ENCODE measurements around the gene PNPLA7. TPM values are rescaled to one million over a fixed set of nuclear protein-coding genes. Genes with fewer than 3 reads are reported as not detected.

The PNPLA7 gene
- total and polyA plus RNA-seq, 2 of the 8 experiments (the other 6 are each of a cell fraction or from before 2014, with no cell fraction given), result 0.35 to 0.47 TPM

GRCh38 chr9:137449931-137450538 lies 100.2 kb downstream of the PNPLA7 start:
- H3K4ac ChIP-seq (replicated peaks; ENCODE audit: insufficient read length, low read depth, low read length), result no peak overlapping the region
- H3K27ac ChIP-seq (ENCODE audit: low read depth, low read length), result no peak overlapping the region
- H3K56ac ChIP-seq (replicated peaks; ENCODE audit: insufficient read length, low read depth, low read length), result no peak overlapping the region
- no peak overlapping the region for H3K4me3 ChIP-seq (ENCODE audit: extremely low read depth in 1 of 4, insufficient read depth in 2 of 4, low read depth in 3 of 4, low read length in 4 of 4)
- H3K79me1 ChIP-seq (ENCODE audit: low read depth, low read length), result no peaks in the 10 kb centered on the region
- no peak overlapping the region for H2BK20ac ChIP-seq (ENCODE audit: low read length)
- no peak overlapping the region for H4K91ac ChIP-seq (replicated peaks; ENCODE audit: insufficient read length, low read length)
- no peak overlapping the region for H3K9ac ChIP-seq (replicated peaks in 1 of 4; ENCODE audit: extremely low read depth in 1 of 4, low read depth in 3 of 4, low read length in 3 of 4)
- H3K14ac ChIP-seq (ENCODE audit: insufficient read length), result no peak overlapping the region
- H2BK15ac ChIP-seq (ENCODE audit: low read length), result no peak overlapping the region
- WGBS, 2 experiments (ENCODE audit: extremely low coverage in 1 of 2, insufficient coverage in 1 of 2, insufficient read length in 1 of 2, insufficient replicate concordance in 2 of 2, low coverage in 1 of 2, low lambda C conversion rate in 2 of 2, missing lambda C conversion rate in 1 of 2), result 91% methylated on average over 12 of the region's 18 CpGs; no CpG with 5 or more reads in 1 of the 2 experiments
- H3K9me3 ChIP-seq (ENCODE audit: insufficient read depth in 2 of 2, low read depth in 1 of 2, low read length in 1 of 2), result no peaks in the 10 kb centered on the region
- H3K27me3 ChIP-seq (replicated peaks in 1 of 4; ENCODE audit: control insufficient read depth in 3 of 4, extremely low read depth in 1 of 4, insufficient read depth in 3 of 4, low read length in 3 of 4), result no peaks in the 10 kb centered on the region; a peak in 1 of 7 replicates
- DNase-seq (ENCODE audit: low read depth in 1 of 2, low spot score in 2 of 2) (no peak), FAIRE-seq (no peak)
- no peak overlapping the region for H4K8ac ChIP-seq (ENCODE audit: extremely low read depth, insufficient read depth, low read length)
- peaks cover 0 to 13% (median 11%) of the 10 kb centered on the region in 4 experiments; a peak in 5 of 7 replicates for H3K4me1 ChIP-seq (replicated peaks in 1 of 4; ENCODE audit: control insufficient read depth in 3 of 4, insufficient read depth in 4 of 4, low read length in 3 of 4)
- ChIA-PET CTCF (ENCODE audit: partially characterized antibody) (no interaction called here), POLR2A (ENCODE audit: partially characterized antibody) (interaction anchor here (0.6 kb wide), 1 partner anchor 9 kb away, joined by 3 read pairs; the partner anchor contains the start of gene ENTPD8)
- no peak overlapping the region for H2AK5ac ChIP-seq (ENCODE audit: low read depth, low read length)
- no peak overlapping the region for H3K23ac ChIP-seq (ENCODE audit: insufficient read length)
- no peak overlapping the region for H4K5ac ChIP-seq (ENCODE audit: insufficient read length, low read depth, low read length)
- H2AFZ ChIP-seq (ENCODE audit: low read length), result no peak overlapping the region
- H4K20me1 ChIP-seq (replicated peaks in 1 of 2; ENCODE audit: control insufficient read depth in 1 of 2, insufficient read depth in 2 of 2, low read length in 2 of 2), result peaks cover 0 to 6% of the 10 kb centered on the region in 2 experiments
- H2BK12ac ChIP-seq (ENCODE audit: low read depth, low read length), result no peak overlapping the region
- no peaks in the 10 kb centered on the region for H3K79me2 ChIP-seq (ENCODE audit: control insufficient read depth in 1 of 2, insufficient read depth in 2 of 2, low read length in 2 of 2)
- H3K36me3 ChIP-seq (ENCODE audit: control insufficient read depth in 2 of 4, insufficient read depth in 4 of 4, low read length in 3 of 4), result peaks cover 0 to 9% (median 3%) of the 10 kb centered on the region in 4 experiments; a peak in 3 of 8 replicates
- no peak overlapping the region for H2BK5ac ChIP-seq (ENCODE audit: low read depth, low read length)
- no peak overlapping the region for H3K18ac ChIP-seq (ENCODE audit: extremely low read depth, low read length)
- no peak overlapping the region for H3K4me2 ChIP-seq (ENCODE audit: insufficient read depth in 1 of 2, low read depth in 2 of 2, low read length in 2 of 2)
- no peak overlapping the region for H2BK120ac ChIP-seq (replicated peaks; ENCODE audit: low read depth, low read length)
- H3K23me2 ChIP-seq (ENCODE audit: low read depth, low read length), result peaks cover 7% of the 10 kb centered on the region; the same call in 1 of the 2 replicates
- TF ChIP-seq SUZ12 (IDR thresholded peaks at IDR 0.05; ENCODE audit: low read length), result no peak
- TF ChIP-seq FOSL1 (IDR thresholded peaks at IDR 0.05; ENCODE audit: insufficient read depth, low read depth, low read length), result no peak
- TF ChIP-seq BCL11A (IDR thresholded peaks at IDR 0.05; ENCODE audit: low read depth in 2 of 2, low read length in 2 of 2), result no peak
- no peak for TF ChIP-seq RBBP5 (IDR thresholded peaks at IDR 0.05; ENCODE audit: borderline replicate concordance, low read depth, low read length)
- TF ChIP-seq JUND (IDR thresholded peaks at IDR 0.05; ENCODE audit: low read length), result no peak
- no peak for TF ChIP-seq KDM4A (IDR thresholded peaks at IDR 0.05; ENCODE audit: low read depth, low read length, severe bottlenecking)
- TF ChIP-seq TCF12 (IDR thresholded peaks at IDR 0.05; ENCODE audit: low read depth, low read length), result no peak
- no peak for TF ChIP-seq EZH2 (IDR thresholded peaks at IDR 0.05; ENCODE audit: low read depth, low read length, severe bottlenecking)
- no peak for TF ChIP-seq RNF2 (IDR thresholded peaks at IDR 0.05; ENCODE audit: borderline replicate concordance, low read depth, low read length, missing control alignments, poor library complexity, severe bottlenecking)
- no peak for TF ChIP-seq USF2 (IDR thresholded peaks at IDR 0.05; ENCODE audit: low read length)
- no peak for TF ChIP-seq PHF8 (conservative IDR thresholded peaks at IDR 0.05; ENCODE audit: low read depth, low read length)

All from H1 (cell line).